ENCODE measurements around the gene GPX8. TPM values are rescaled to one million over a fixed set of nuclear protein-coding genes. Genes with fewer than 3 reads are reported as not detected.

GPX8 gene, protein sequence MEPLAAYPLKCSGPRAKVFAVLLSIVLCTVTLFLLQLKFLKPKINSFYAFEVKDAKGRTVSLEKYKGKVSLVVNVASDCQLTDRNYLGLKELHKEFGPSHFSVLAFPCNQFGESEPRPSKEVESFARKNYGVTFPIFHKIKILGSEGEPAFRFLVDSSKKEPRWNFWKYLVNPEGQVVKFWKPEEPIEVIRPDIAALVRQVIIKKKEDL
- total RNA-seq: 165 and 182 TPM in 2 replicates

DNA sequence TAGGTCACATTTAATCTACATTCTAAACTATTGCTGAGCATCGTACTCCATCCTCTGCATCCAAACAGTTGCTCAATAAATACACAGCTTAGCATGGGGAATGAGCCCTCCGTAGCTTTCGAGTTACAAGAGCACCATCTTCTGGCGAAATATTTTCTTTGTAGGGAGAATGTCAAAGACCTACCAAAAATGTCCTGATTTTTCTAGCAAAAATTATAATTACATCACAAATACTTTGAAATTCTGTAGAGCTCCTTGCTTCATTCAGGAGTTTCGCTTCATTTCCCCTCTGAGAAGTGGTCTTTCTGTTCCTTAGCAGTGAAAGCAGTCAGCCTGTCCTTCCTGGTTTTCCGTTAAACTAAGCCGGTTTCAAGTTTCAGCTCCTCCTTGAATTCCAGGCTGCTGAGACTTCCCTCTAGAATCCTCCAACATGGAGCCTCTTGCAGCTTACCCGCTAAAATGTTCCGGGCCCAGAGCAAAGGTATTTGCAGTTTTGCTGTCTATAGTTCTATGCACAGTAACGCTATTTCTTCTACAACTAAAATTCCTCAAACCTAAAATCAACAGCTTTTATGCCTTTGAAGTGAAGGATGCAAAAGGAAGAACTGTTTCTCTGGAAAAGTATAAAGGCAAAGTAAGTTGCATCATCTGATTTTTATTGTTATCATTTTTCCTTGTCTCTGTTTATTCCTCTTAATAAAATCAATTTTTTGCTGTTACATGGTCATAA is at the start of gene GPX8:
Gene GPX8, plus strand, starts transcription at position 409 of the 730 bp plus-strand sequence. Its CDS starts 22 bp downstream, at position 431.

DNA sequence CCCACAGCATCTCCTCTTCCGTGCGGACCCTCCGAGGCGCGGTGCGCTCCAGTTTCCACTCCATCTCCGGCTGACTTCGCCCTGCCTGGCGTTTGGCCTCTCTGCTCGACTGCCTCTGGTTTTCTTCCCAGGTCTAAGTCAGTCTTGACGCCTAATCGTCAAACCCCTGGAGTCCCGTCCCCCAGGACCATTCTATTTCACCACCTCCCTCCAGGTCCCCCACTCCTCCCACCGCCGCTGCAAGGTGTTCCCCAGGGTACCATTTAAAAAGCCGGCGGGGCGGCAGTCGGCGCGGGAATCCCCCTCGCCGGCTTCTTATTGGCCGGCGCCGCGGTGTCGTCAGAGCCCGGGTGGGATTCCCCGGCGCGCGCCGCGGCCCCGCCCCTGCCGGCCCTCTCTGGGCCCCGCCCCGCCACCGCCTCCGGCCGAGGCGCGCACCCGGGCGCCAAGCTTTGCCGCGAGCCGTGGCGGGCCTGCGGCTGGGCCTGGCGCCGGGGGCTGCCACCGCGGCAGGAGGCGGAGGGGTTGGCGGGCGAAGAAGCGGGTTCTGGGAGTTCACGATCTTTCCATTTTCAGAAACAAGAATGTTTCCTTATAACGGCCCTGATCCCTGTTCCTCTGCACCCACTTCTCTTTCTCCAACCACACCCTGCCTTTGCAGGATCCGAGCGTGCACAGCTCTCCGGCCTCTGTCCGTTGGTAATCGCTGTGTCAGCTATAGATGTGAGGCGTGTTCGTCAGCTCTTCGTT is 13.1 kb downstream of the GPX8 start, which contains the start of gene CDC20B:
Gene CDC20B, minus strand, starts transcription at position 241 of the 750 bp plus-strand sequence. Its CDS starts 177 bp downstream, at position 64.

Other genes starting within 250 kb of the GPX8 start
- gene ESM1, start 174.6 kb upstream of the GPX8 start, total RNA-seq: 42.3 and 338 TPM in 2 replicates
- gene GZMK, start 135.9 kb upstream of the GPX8 start, total RNA-seq: 0.28 and 1.2 TPM in 2 replicates
- not detected in 2 replicates for gene GZMA, start 57.5 kb upstream of the GPX8 start, total RNA-seq
- 0.19 and 0.56 TPM in 2 replicates for gene CDC20B, start 13.0 kb downstream of the GPX8 start, total RNA-seq
- not detected in 2 replicates for gene MCIDAS, start 67.1 kb downstream of the GPX8 start, total RNA-seq
- gene CCNO, start 73.4 kb downstream of the GPX8 start, total RNA-seq: under 0.01 and 0.56 TPM in 2 replicates
- 34.1 and 38.5 TPM in 2 replicates for gene DHX29, start 147.5 kb downstream of the GPX8 start, total RNA-seq
- 151 and 181 TPM in 2 replicates for gene MTREX, start 147.8 kb downstream of the GPX8 start, total RNA-seq

All from regular cardiac myocyte (primary cell).